Peyer's patch (tissue), 4 donors: ENCODE measurements around the gene LYRM1. TPM values are rescaled to one million over a fixed set of nuclear protein-coding genes. Genes with fewer than 3 reads are reported as not detected.

Source experiments
- DNase-seq, 3 donors: peaks; one replicate each; pipeline ENCODE4 v3.0.0-alpha.2; 2017 to 2019
- H3K27ac ChIP-seq, 4 donors: fragments of 200-600 bp; sonication (generic); one replicate each; pipeline ENCODE4 v1.5.1; 2016 to 2019
- H3K27me3 ChIP-seq, 2 donors: fragments of 200-600 bp; sonication (generic); one replicate each; pipeline ENCODE4 v1.5.1; 2019
- H3K36me3 ChIP-seq, 3 donors: fragments of 200-600 bp; sonication (generic); one replicate each; pipeline ENCODE4 v1.5.1; 2016 to 2019
- H3K4me1 ChIP-seq, 4 donors: fragments of 200-600 bp; sonication (generic); one replicate each; pipeline ENCODE4 v1.5.1; 2016 to 2019
- H3K4me3 ChIP-seq, 4 donors: fragments of 200-600 bp; sonication (generic); 1 replicate in 3 of 4; 2 replicates in 1 of 4; pipeline ENCODE4 v1.5.1; 2016 to 2019; ENCODE audit warnings: mild to moderate bottlenecking in 1 of 4
- H3K9me3 ChIP-seq, 4 donors: fragments of 200-600 bp; sonication (generic); one replicate each; pipeline ENCODE4 v1.5.1; 2016 to 2019; ENCODE audit warnings: mild to moderate bottlenecking in 1 of 4
- CTCF ChIP-seq, 6 experiments: fragments of 450-650 bp in 4 of 6; fragments of 200-600 bp in 2 of 6; sonication (generic) in 1 of 6; IDR thresholded peaks; one replicate each; pipeline ENCODE4 v1.5.1; 2017 to 2019; ENCODE audit warnings: antibody characterized with exemption in 6 of 6, mild to moderate bottlenecking in 3 of 6, moderate library complexity in 1 of 6
- POLR2A ChIP-seq, 2 donors: fragments of 450-650 bp; IDR thresholded peaks; one replicate each; pipeline ENCODE4 v1.5.1; 2017; ENCODE audit warnings: antibody characterized with exemption in 2 of 2, mild to moderate bottlenecking in 2 of 2, moderate library complexity in 2 of 2
- total RNA-seq, 4 donors: library from RNA; depleted of rRNA; stranded (reverse); fragments of >200 nt; gene quantifications; one replicate each; pipeline ENCODE4 v1.1.0, GENCODE V29; 2016

Gene LYRM1
- total RNA-seq, 4 donors from 2014 or later, result 8.8 to 53.6 (median 13.2) TPM

GRCh38 chr16:20887207-20887606 is 13.4 kb upstream of the LYRM1 start:
- H3K4me3 ChIP-seq, result no peak overlapping the region
- no peak overlapping the region for H3K27ac ChIP-seq
- no peaks in the 10 kb centered on the region for H3K36me3 ChIP-seq
- TF ChIP-seq CTCF (IDR thresholded peaks at IDR 0.05) (no peak), POLR2A (IDR thresholded peaks at IDR 0.05) (no peak)
- no peaks in the 10 kb centered on the region for H3K9me3 ChIP-seq
- no peaks in the 10 kb centered on the region for H3K27me3 ChIP-seq
- H3K4me1 ChIP-seq, result peaks cover 0 to 16% (median 0%) of the 10 kb centered on the region in 4 donors
- DNase-seq, result no peak

- peaks cover 0 to 11% (median 0%) of the 10 kb centered on the region in 4 donors for H3K4me1 ChIP-seq
- H3K27ac ChIP-seq, result no peak overlapping the region
- TF ChIP-seq POLR2A (IDR thresholded peaks at IDR 0.05) (no peak), CTCF (IDR thresholded peaks at IDR 0.05) (no peak)
- H3K36me3 ChIP-seq, result peaks cover 0 to 10% (median 0%) of the 10 kb centered on the region in 3 donors
- H3K9me3 ChIP-seq, result no peaks in the 10 kb centered on the region
- no peak overlapping the region for H3K4me3 ChIP-seq
- H3K27me3 ChIP-seq, result no peaks in the 10 kb centered on the region
- no peak for DNase-seq
These were observed 10.8 kb upstream of the LYRM1 start for GRCh38 chr16:20889625-20890275.

- Histone ChIP-seq H3K27me3 (no peaks in the 10 kb centered on the region), H3K36me3 (peaks cover 0 to 21% (median 0%) of the 10 kb centered on the region in 3 donors), H3K4me1 (peaks cover 0 to 35% (median under 1%) of the 10 kb centered on the region in 4 donors), H3K9me3 (no peaks in the 10 kb centered on the region), H3K27ac (no peak overlapping the region), H3K4me3 (no peak overlapping the region)
- TF ChIP-seq CTCF (IDR thresholded peaks at IDR 0.05), result no peak
- TF ChIP-seq POLR2A (IDR thresholded peaks at IDR 0.05), result no peak
- no peak for DNase-seq
These were observed 6.2 kb upstream of the LYRM1 start for GRCh38 chr16:20894388-20894787.

GRCh38 chr16:20897253-20897897 is 3.2 kb upstream of the LYRM1 start:
- Histone ChIP-seq H3K9me3 (no peaks in the 10 kb centered on the region), H3K27ac (no peak overlapping the region), H3K4me3 (no peak overlapping the region), H3K27me3 (no peaks in the 10 kb centered on the region), H3K36me3 (peaks cover 0 to 21% (median 0%) of the 10 kb centered on the region in 3 donors), H3K4me1 (peaks cover 0 to 35% (median 7%) of the 10 kb centered on the region in 4 donors)
- TF ChIP-seq CTCF (IDR thresholded peaks at IDR 0.05) (no peak), POLR2A (IDR thresholded peaks at IDR 0.05) (no peak)
- peak in 1 of 3 donors; percentile 60 for DNase-seq

- H3K27me3 ChIP-seq, result no peaks in the 10 kb centered on the region
- H3K4me1 ChIP-seq, result peaks cover 0 to 35% (median 7%) of the 10 kb centered on the region in 4 donors
- no peaks in the 10 kb centered on the region for H3K9me3 ChIP-seq
- DNase-seq, result no peak
- peaks cover 0 to 21% (median 0%) of the 10 kb centered on the region in 3 donors for H3K36me3 ChIP-seq
- no peak overlapping the region for H3K27ac ChIP-seq
- H3K4me3 ChIP-seq, result no peak overlapping the region
- TF ChIP-seq POLR2A (IDR thresholded peaks at IDR 0.05), result no peak
- no peak for TF ChIP-seq CTCF (IDR thresholded peaks at IDR 0.05)
These were observed 2.6 kb upstream of the LYRM1 start for GRCh38 chr16:20897922-20898321.
